ENCODE data around the gene EVC2. TPM values are rescaled to one million over a fixed set of nuclear protein-coding genes. Genes with fewer than 3 reads are reported as not detected.

Gene EVC2
- total RNA-seq, 2 experiments from 2014 or later, result 3.4 TPM; not detected in 1

DNA sequence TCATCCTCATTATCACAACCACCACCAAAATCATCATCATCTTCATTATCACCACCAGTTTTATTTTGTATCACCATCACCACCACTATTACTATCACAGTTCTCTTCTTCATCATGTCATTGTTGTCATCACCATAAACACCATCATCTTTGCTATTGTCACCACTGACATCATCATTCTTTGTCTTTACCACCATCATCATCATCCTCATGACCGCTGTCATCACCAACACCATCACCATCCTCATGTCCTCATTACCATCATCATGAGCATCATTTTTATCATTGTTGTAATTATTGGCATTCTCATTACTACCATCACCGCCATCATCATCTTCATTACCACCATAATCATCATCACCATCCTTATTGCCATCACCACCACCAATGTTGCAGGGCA, 34.0 kb upstream of the EVC2 start:
- CTCF ChIA-PET (ENCODE audit: unreplicated experiment), result no interaction called here
- intact Hi-C loops (cut with micrococcal nuclease; ENCODE audit: unreplicated experiment), result no loop called here
- no TSS peak for BruUV-seq (replicated peaks)
- H3K4me3 ChIP-seq (ENCODE audit: low read depth, low read length, poor library complexity, severe bottlenecking), result no peak overlapping the region
- no peaks in the 10 kb centered on the region for H3K36me3 ChIP-seq (ENCODE audit: insufficient read depth, low read length)
- POLR2A ChIA-PET, result no interaction called here
- DNase-seq (ENCODE audit: low spot score), result no peak
- H4K20me1 ChIP-seq (ENCODE audit: insufficient read depth, low read length), result no peaks in the 10 kb centered on the region
- no peaks in the 10 kb centered on the region for H3K9me2 ChIP-seq (ENCODE audit: insufficient read depth, low read length)
- TF ChIP-seq CTCF (conservative IDR thresholded peaks at IDR 0.05; ENCODE audit: low read length), result no peak
- TF ChIP-seq EZH2phosphoT487 (IDR thresholded peaks at IDR 0.05; ENCODE audit: borderline replicate concordance, low read depth, low read length), result no peak
- no peaks in the 10 kb centered on the region for H3K4me1 ChIP-seq (ENCODE audit: insufficient read depth, low read length, poor library complexity, severe bottlenecking)
- H3K79me2 ChIP-seq (ENCODE audit: insufficient read depth, low read depth, low read length), result no peaks in the 10 kb centered on the region
- H2AFZ ChIP-seq (ENCODE audit: low read length), result no peak overlapping the region
- H3K27ac ChIP-seq (ENCODE audit: low read depth, low read length, poor library complexity, severe bottlenecking), result no peak overlapping the region
- H3K4me2 ChIP-seq (ENCODE audit: low read length), result no peak overlapping the region
- H3K9me3 ChIP-seq (ENCODE audit: low read length), result no peaks in the 10 kb centered on the region

- Histone ChIP-seq H2AFZ (ENCODE audit: low read length) (no peak overlapping the region), H4K20me1 (ENCODE audit: insufficient read depth, low read length) (no peaks in the 10 kb centered on the region), H3K27ac (ENCODE audit: low read depth, low read length, poor library complexity, severe bottlenecking) (no peak overlapping the region), H3K9me3 (ENCODE audit: low read length) (no peaks in the 10 kb centered on the region), H3K36me3 (ENCODE audit: insufficient read depth, low read length) (no peaks in the 10 kb centered on the region), H3K4me1 (ENCODE audit: insufficient read depth, low read length, poor library complexity, severe bottlenecking) (no peaks in the 10 kb centered on the region), H3K4me2 (ENCODE audit: low read length) (no peak overlapping the region), H3K79me2 (ENCODE audit: insufficient read depth, low read depth, low read length) (no peaks in the 10 kb centered on the region), H3K4me3 (ENCODE audit: low read depth, low read length, poor library complexity, severe bottlenecking) (no peak overlapping the region), H3K9me2 (ENCODE audit: insufficient read depth, low read length) (no peaks in the 10 kb centered on the region)
- ChIA-PET POLR2A (no interaction called here), CTCF (ENCODE audit: unreplicated experiment) (no interaction called here)
- BruUV-seq (replicated peaks), result no TSS peak
- no peak for DNase-seq (ENCODE audit: low spot score)
- intact Hi-C loops (cut with micrococcal nuclease; ENCODE audit: unreplicated experiment), result no loop called here
- TF ChIP-seq EZH2phosphoT487 (IDR thresholded peaks at IDR 0.05; ENCODE audit: borderline replicate concordance, low read depth, low read length) (no peak), CTCF (conservative IDR thresholded peaks at IDR 0.05; ENCODE audit: low read length) (no peak)
Observed at GRCh38 chr4:5738061-5738460, 29.7 kb upstream of the EVC2 start.

- Histone ChIP-seq H3K4me2 (ENCODE audit: low read length) (no peak overlapping the region), H3K4me3 (ENCODE audit: low read depth, low read length, poor library complexity, severe bottlenecking) (no peak overlapping the region), H3K27ac (ENCODE audit: low read depth, low read length, poor library complexity, severe bottlenecking) (no peak overlapping the region), H2AFZ (ENCODE audit: low read length) (no peak overlapping the region), H4K20me1 (ENCODE audit: insufficient read depth, low read length) (no peaks in the 10 kb centered on the region), H3K9me3 (ENCODE audit: low read length) (no peaks in the 10 kb centered on the region), H3K9me2 (ENCODE audit: insufficient read depth, low read length) (no peaks in the 10 kb centered on the region), H3K4me1 (ENCODE audit: insufficient read depth, low read length, poor library complexity, severe bottlenecking) (no peaks in the 10 kb centered on the region), H3K36me3 (ENCODE audit: insufficient read depth, low read length) (no peaks in the 10 kb centered on the region), H3K79me2 (ENCODE audit: insufficient read depth, low read depth, low read length) (no peaks in the 10 kb centered on the region)
- ChIA-PET CTCF (ENCODE audit: unreplicated experiment) (no interaction called here), POLR2A (interaction anchor here (0.6 kb wide), 1 partner anchor 150 kb away, joined by 3 read pairs; no protein-coding TSS in a partner anchor)
- BruUV-seq (replicated peaks), result no TSS peak
- DNase-seq (ENCODE audit: low spot score), result no peak
- TF ChIP-seq EZH2phosphoT487 (IDR thresholded peaks at IDR 0.05; ENCODE audit: borderline replicate concordance, low read depth, low read length) (no peak), CTCF (conservative IDR thresholded peaks at IDR 0.05; ENCODE audit: low read length) (no peak)
- intact Hi-C loops (cut with micrococcal nuclease; ENCODE audit: unreplicated experiment), result no loop called here
Observed at GRCh38 chr4:5735463-5735862, 27.1 kb upstream of the EVC2 start.
